Activated CD8-positive, alpha-beta memory T cell treated with anti-CD3 and anti-CD28 coated beads, Interleukin-2, amount 50 U/mL, for 1 hour (primary cell): Measurements from ENCODE around the gene SLC15A3.

Experiments used
- DNase-seq: peaks from one replicate; pipeline ENCODE4 v3.0.0-alpha.2; 2020; ENCODE audit errors: extremely low read depth

SLC15A3 gene

GRCh38 chr11:60945295-60945667 lies 6.7 kb downstream of the SLC15A3 start:
- DNase-seq, result no peak

DNA sequence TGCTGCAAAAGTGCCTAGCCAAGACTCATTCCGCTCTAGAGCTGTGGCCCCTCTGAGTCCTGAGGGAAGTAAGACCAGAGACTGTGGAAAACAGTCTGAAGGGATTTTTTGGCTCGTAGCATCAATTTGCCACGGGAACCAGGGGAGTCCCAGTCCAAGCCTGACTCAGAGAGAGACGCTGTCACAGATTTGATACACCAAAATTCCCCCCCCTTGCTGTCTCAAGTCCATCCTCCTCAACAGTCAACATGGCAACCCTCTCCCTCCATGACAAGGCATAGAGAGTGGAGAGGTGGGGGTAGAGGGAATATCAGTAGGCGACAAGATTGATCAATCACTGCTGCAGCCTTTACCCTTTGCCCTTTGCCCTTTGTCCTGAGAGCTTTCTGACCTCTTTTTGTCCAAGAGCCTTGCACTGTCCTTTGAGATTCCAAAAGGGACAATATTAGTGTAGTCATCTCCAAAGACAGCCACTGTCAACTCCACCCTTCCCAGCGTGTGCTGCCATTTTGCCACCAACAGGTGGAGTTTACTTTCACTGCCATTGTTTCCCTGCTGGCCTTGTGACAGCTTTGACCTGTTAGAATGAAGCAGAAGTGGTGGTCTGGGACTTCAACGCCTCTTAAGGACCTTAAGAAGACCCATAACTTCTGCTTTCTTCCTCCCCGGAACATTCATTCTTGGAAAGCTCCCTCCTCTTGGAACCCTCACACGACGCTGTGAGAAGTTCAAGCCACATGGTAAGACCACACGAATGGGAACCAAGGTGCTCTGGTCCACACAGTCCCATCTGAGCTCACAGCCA lies 7.3 kb downstream of the SLC15A3 start:
- no peak for DNase-seq

DNA sequence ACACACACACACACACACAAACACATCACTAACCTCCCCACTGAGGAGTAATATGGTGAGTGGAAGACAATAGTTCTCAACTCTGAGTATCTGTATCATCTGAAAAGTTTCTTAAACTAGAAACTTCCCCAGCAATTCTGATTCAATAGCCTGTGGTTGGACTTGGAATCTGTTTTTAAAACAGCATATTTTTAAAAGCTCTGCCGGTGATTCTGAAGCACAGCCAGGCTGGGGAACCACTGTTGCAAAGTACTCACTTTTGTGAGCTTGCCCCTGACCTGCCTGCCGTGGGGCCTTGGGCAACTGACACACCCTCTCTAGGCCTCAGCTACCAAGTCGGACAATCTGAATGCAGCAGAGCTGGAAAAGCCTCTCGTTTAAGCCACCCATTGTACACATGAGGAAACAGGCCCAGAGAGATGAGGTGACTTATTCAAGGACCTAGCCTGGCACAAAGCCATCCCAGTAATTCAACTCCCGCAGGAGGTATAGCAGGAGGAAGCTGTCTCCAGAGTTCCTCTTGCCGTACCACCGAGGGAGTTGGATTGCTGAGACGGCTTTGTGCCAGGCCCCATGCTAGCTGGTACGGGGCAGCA lies 8.9 kb downstream of the SLC15A3 start:
- DNase-seq, result no peak

- no peak for DNase-seq
Observed at GRCh38 chr11:60942219-60942618, 9.8 kb downstream of the SLC15A3 start.

GRCh38 chr11:60941371-60942119 lies 10.4 kb downstream of the SLC15A3 start:
- no peak for DNase-seq

DNA sequence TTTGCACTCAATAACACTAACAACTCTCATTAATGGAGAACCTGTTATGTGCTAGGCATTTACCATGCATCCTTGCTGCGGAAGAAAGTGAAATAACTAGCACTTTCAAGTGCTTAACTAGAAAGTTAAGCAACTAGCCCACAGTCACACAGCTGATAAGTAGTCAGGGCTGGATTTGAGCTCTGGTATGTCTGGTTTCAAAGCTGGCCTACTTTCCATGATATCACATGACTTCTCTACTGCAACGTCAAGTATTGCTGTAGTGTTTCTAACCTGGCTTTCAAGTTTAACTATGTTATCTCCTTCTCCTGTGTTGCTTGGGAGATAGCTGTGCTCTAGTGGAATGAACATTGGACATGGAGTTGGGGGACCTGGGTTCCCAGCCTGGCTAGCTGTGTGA lies 12.1 kb downstream of the SLC15A3 start:
- DNase-seq, result no peak

- DNase-seq, result no peak
Observed at GRCh38 chr11:60939301-60939700, 12.7 kb downstream of the SLC15A3 start.

DNA sequence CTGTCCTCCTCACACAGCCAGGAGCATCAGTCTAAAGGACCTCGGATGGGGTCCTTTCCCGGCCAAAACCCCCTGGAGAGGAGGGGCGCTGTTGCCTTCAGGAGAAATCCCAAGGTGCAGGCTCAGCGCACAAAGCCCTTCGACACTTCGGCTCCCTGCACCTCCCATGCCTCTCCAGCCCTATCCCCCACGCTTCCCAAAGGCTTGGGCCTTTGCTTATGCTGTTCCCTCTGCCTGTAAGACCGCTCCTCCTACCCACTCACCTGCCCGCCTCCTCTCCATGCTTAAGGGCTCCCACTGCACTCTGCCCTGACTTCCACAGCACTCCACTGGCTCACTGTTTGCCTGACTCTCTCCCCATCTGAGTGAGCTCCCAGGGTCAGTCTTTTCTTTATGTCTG lies 13.5 kb downstream of the SLC15A3 start:
- DNase-seq, result no peak

- DNase-seq, result no peak
Observed at GRCh38 chr11:60937811-60938210, 14.2 kb downstream of the SLC15A3 start.

- no peak for DNase-seq
Observed at GRCh38 chr11:60937144-60937527, 14.8 kb downstream of the SLC15A3 start.

GRCh38 chr11:60936467-60937143 lies 15.4 kb downstream of the SLC15A3 start:
- no peak for DNase-seq

DNA sequence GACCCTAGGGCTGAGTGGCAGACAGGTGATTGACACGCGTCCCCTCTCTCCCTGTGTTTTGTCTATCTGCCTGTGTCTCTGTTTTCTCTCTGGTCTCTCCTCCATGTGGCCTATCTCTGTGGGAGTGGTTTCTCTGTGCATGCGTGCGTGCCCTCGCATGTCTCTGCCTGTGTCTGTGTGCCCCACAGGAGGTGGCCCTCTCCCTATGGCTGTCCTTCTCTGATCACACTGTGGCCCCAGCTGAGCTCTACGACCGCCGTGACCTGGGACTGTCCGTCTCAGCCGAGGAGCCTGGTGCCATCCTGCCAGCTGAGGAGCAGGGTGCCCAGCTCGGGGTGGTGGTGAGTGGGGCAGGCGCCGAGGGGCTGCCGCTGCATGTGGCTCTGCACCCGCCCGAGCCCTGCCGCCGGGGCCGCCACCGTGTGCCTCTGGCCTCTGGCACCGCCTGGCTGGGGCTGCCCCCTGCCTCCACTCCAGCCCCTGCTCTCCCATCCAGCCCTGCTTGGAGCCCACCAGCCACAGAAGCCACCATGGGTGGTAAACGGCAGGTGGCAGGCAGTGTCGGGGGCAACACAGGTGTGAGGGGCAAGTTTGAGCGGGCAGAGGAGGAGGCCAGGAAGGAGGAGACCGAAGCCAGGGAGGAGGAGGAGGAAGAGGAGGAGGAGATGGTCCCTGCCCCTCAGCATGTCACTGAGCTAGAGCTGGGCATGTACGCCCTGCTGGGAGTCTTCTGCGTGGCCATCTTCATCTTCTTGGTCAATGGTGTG lies 16.1 kb downstream of the SLC15A3 start:
- DNase-seq, result no peak

DNA sequence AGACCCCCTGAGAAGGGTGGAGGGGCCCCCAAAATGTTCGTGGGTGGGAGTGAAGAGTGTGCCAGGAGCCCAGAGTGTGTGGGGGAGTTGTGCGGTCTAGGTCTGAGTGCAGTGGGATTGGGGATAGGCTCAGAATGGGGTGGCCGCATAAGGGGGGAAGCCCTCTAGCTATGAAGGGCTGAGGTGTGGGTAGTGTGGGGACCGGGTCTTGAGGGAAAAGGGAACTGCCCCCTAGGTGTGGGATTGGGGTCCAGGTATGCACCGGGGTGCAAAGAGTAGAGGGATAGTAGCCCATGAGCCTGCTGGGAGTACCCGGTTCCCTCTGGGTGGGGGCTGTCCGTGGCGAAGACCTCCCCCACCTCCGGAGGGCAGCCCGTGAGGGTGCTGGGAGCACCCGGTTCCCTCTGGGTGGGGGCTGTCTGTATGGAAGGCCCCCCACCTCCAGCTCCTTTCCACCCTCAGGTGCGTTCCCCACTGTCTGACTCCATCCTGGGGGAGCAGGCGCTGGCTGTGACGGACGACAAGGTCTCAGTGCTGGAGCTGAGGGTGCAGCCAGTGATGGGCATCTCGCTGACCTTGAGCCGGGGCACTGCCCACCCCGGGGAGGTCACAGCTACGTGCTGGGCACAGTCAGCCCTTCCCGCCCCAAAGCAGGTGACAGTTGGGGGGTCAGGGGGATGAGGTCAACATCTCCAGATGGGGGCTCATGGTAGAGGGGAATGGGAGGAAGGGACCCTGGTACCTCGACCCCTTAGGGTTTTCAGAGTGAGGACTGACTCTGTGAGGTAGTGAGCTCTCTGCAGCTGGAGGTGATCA lies 17.0 kb downstream of the SLC15A3 start:
- DNase-seq, result no peak

GRCh38 chr11:60934124-60934789 lies 17.7 kb downstream of the SLC15A3 start:
- DNase-seq, result no peak

DNA sequence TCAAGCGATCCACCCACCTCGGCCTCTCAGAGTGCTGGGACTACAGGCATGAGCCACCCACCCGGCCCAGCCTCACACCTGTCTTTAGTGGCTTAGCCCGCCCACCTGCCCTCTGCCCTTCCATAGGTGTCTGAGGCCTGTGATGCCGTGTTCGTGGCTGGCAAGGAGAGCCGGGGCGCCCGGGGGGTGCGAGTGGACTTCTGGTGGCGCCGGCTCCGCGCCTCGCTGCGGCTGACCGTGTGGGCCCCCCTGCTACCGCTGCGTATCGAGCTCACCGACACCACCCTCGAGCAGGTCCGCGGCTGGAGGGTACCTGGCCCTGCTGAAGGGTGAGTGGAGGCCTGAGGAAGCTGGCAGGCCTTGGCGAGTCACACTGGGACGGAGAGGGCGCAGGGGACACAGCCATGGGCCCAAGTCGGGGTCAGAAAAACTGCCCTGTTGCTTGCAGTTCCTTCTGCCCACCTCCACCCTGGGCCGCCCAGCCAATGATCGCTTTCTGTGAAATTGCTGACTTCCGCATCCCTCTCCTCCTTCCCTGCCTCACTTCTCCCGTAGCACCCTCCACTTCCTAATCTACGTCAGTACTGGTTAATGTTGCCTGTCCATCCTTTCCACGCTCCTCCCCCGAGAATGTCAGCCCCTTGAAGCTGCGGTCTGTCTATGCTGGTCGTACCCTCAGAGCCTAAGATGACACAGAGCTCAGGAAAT lies 18.4 kb downstream of the SLC15A3 start:
- DNase-seq, result no peak

DNA sequence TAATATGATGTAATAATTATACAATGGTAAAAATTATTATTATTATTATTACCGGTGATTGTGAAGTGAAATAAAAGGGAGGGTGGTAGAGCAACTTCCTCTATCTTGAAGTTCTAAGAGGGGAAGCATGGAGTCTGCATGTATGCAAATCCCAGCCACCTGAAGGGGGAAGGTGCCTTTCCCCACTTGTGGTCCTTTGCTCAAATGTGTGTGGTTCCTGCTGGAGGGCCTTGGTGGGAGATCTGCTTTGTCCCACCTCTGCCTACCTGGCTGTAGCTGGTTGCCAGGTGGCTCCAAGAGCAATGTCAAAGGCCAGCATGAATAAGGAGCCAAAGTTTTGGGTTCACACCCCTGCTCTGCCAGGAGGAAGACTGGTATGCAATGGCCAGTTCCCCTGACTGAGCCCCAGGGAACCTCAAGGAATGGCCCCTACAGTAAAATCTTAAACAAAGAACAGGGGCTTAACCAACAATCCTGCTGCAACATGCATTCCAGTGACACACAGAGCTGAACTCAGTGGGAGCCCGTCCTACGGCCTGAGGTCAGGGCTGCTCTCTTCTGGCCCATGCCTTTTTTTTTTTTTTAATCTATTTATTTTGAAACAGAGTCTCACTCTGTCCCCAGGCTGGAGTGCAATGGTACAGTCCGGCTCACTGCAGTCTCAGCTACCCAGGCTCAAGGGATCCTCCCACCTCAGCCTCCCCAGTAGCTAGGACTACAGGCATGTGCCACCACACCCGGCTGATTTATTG lies 19.2 kb downstream of the SLC15A3 start:
- no peak for DNase-seq

GRCh38 chr11:60931917-60932316 lies 20.1 kb downstream of the SLC15A3 start:
- DNase-seq, result no peak

DNA sequence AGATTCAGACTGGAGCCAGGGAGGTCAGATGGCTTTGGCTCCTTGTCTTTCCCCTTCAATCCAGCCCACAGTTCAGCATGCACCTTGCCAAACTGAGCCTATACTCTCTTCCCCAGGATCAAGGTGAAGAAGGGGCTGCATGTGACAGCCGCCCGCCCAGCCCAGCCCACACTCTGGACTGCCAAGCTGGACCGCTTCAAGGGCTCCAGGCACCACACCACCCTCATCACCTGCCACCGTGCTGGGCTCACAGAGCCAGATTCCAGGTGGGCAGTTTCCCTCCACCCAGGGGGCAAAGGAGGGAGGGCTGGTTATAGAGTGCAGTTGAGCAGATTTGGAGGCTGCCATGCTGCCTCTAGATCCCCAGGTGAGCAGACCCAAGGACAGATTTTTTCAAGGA lies 21.6 kb downstream of the SLC15A3 start:
- DNase-seq, result no peak

- no peak for DNase-seq
Observed at GRCh38 chr11:60929764-60930163, 22.2 kb downstream of the SLC15A3 start.
